Stimulated activated CD4-positive, alpha-beta T cell treated with anti-CD3 and anti-CD28 coated beads, Interleukin-2, amount 100 ng/mL, for 48 hours (primary cell): ENCODE measurements around the gene TTC33.
"Not testable (repeated sequence)": the region's sequence is repeated elsewhere in the genome, so short reads cannot be mapped to it uniquely, and the experiment has no call there.

ENCODE experiments used
- DNase-seq, 2 donors: peaks; one replicate each; pipeline ENCODE4 v3.0.0-alpha.2; 2020

The TTC33 gene

DNA sequence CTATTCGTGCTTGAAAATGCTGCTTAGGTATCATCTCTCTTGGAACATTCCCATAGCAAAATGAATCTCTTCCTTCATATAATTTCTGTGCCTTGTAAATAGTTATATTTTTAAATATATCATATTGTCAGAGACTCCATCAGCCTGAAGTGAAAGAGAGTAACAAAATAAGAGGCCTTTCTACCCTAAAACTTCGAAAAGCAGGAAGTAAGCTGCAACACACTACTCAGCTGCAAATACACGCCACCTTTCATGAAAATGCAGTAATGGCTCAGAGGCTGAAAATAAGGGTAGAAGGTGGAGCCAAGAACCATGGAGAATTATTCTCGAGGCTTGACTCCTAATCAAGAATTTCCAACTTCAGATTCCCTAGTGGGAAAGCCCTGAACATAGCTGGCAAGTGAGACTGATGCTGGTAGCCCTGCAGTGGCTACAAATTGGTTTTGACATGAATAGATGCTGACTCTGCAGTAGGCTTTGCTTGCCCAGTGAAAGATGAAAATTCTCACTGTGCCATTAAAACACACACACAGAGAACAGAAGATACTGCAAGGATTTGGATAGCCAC, 106.2 kb downstream of the TTC33 start:
- no peak for DNase-seq

- no peak for DNase-seq
Measured at GRCh38 chr5:40648150-40648549, 107.6 kb downstream of the TTC33 start.

GRCh38 chr5:40646266-40646665, 109.5 kb downstream of the TTC33 start:
- no peak for DNase-seq

GRCh38 chr5:40639531-40639930, 116.2 kb downstream of the TTC33 start:
- DNase-seq: not testable (repeated sequence)

GRCh38 chr5:40634593-40634992, 121.2 kb downstream of the TTC33 start:
- no peak for DNase-seq

DNA sequence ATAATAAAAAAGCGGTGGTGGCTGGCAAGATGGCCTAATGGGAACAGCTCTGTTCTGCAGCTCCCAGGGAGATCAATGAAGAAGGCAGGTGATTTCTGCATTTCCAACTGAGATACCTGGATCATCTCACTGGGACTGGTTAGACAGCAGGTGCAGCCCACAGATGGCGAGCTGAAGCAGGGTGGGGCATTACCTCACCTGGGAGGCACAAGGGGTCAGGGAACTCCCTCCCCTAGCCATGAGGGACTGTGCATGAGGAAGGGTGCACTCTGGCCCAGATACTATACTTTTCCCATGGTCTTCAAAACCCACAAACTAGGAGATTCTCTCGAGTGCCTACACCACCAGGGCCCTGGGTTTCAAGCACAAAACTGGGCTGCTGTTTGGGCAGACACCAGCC, 121.6 kb downstream of the TTC33 start:
- DNase-seq: no peak

GRCh38 chr5:40631236-40631635, 124.5 kb downstream of the TTC33 start:
- DNase-seq: no peak

DNA sequence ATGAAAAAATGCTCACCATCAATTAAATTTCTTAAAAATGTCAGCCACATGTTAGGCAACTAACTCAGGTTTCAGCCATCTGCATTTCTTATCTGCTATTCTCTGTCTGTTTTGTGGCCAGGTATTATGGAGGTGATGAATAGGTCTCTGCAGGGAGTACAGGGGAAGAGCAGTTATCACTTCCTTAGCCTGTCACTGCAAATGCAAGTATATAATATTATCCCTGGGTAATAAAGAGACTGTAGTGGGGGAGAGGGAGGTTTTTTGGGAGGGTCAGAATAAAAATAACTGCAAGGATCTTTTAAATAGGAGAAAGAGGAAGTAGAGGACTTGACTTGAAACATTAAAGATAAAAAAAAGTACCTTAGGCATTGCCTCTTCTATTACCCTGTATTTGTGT, 125.6 kb downstream of the TTC33 start:
- no peak for DNase-seq

GRCh38 chr5:40628407-40628806, 127.4 kb downstream of the TTC33 start:
- DNase-seq: no peak

GRCh38 chr5:40627706-40628105, 128.1 kb downstream of the TTC33 start:
- no peak for DNase-seq

GRCh38 chr5:40626801-40627200, 129.0 kb downstream of the TTC33 start:
- no peak for DNase-seq

DNA sequence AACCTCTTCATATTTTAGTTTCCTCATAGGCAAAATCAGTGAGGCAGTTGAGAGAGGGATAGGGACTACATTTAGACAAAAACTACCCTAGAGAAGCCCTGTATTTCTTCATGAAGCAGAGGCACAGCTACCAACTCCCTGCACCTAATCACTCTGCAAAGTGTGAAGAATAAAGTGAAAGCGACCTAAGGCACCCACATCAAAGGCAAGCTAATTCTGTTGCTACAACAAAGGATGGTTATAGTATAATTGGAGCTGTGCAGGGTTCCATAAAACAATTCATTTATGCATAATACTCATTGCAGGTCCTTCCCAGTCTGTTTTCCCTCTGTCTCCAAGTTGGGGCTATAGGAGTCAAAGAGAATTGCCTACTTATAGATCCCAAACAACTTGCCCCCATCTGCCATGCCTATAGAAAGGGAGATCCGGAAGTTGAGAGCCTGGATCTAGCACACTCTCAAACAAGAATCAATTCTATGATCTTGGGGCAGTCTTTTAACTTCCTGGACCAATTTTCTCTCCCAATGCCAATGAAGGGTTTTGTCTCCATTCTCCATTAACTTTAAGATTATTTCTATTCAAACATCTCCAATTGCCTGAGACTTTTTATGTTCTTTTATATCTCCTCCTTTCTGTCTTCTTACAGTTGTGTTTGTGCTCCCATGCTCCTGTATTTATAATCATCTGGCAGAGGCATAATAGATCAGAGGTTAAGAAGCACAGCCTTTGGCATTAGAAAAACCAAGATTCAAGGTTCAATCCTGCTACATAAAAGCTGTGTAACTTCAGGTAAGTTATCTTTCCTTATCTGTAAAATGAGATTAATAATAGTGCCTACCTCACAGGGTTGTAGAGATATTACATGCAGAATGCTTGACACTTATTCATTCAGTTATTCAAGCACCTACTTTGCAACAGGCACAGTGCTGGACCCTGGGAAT, 132.0 kb downstream of the TTC33 start:
- no peak for DNase-seq

- no peak for DNase-seq
Measured at GRCh38 chr5:40622463-40623252, 133.1 kb downstream of the TTC33 start.

DNA sequence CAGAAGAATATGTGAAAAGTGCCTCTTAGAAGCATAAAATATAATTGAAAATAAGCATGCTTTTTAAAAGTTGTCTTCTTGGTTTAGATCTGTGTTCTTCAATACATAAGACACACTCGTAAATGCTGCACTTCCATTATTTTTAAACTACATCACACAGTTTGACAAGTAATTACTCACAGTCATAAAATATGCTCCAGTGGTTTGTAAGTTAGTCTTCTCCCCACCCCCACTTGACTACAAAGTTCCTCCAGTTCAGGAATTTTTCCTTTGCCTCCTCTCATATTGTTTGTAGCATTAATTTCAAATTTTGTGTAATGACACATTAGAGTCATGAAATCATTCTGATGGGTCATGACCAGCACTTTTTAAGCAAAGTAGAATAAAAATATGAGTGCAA, 136.3 kb downstream of the TTC33 start:
- no peak for DNase-seq

DNA sequence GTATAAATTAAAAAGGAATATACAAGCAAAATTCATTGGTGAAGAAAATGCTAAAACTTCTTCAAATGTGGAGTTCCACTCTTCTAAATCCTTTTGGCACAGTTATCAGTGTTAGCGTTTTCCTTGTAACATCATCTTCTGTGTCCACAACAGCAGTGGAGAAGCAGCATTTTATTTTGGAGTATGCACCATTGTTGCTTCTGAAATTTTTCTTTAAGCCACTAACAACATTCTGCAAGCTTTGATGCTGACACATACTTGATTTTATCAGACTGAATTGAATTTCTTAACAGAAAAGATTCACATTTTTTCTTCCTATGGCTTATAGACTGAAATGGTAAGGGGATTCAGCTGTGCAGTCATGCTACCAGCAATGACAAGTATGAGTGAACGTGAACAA, 136.8 kb downstream of the TTC33 start:
- no peak for DNase-seq

DNA sequence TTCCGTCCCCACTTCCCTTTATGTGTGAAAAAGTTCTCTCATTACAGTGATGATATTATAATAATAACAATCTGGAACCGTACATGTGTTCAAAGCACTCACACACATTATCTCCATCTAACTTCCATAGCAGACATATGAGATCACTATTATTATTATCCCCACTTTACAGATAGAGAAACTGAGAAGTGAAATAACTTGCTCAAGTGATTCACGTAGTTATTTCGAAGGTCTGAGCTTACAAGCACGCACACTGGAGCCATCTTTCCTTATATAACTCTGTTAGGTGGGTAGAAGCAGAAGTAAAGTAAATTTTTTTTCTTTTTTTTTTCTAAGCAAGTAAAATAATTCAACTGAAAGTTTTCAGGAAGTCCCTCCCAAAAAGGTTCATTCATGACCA, 139.0 kb downstream of the TTC33 start:
- no peak for DNase-seq

GRCh38 chr5:40615586-40616170, 140.1 kb downstream of the TTC33 start:
- no peak for DNase-seq

- no peak for DNase-seq
Measured at GRCh38 chr5:40614923-40615585, 140.7 kb downstream of the TTC33 start.

GRCh38 chr5:40614466-40614865, 141.3 kb downstream of the TTC33 start:
- DNase-seq: no peak

DNA sequence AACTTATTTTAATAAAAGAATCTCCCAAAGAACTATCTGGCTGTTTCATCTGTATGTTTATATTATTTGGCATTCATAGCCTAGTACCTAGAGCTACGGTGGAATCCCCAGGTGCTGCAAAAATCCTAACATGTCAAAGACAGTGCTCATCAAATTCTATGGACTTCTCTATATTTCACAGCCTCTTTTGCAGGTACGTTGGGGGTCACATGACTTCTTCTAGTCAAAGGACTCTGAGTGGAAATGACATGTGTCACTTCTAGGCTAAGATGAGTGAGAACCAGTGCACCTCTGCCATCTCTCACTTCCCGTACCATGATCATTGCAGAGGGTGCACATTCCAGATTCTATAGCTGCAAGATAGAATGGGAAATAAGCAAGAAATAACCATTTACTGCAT, 148.6 kb downstream of the TTC33 start:
- no peak for DNase-seq

DNA sequence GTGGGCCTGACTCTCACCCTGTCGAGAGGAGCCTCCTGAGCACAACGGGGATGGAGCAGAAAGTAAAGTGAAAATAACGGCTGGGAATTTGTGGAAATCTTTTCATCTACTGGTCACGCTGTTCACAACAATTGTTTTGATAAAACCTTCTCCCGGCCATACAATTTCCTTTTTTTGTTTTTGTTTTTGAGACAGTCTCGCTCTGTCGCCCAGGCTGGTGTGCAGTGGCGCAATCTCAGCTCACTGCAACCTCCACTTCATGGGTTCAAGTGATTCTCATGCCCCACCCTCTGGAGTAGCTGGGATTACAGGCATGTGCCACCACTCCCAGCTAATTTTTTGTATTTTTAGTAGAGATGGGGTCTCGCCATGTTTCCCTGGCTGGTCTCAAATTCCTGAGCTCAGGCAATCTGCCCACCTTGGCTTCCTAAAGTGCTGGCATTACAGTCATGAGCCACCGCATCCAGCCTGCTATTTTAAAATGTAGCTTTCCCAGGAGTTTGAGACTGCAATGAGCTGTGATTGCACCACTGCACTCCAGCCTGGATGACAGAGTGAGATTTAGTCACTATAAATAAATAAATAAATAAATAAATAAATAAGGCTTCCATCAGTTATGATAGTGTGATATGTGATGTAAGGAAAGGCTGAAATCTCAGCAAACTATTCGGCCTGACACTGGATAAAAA, 149.5 kb downstream of the TTC33 start:
- DNase-seq: no peak

DNA sequence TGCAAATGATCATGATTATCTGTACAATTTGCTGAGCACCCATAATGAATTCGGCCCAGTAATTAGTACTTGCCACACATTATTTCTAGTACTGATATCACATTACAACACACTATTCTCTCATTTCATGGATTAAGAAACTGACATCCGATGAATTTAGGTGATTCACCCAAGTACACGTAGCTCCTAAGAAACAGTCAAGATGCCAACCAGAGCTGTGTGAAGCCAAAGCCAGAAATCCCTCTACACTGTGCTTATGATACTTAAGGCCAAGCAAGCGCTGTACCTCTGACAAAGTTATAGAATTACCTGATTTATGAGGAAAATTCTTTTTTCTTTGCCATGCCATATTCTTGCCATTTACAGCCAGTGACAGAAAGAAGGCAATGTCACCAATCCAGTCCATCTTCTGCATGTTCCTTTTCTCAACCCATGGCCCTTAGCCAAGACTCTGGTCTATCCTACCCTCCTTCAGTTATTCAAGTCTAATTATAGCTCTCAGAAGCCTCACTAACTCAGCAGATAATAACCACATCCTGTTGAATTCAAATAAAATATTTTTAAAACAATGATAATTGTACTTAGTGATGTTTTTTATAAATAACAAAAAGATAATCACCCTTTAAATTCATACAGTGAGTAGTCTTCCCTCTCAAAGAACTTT, 150.3 kb downstream of the TTC33 start:
- DNase-seq: no peak
